HUES6 (cell line): ENCODE results near the gene CCND3.
A peak's percentile ranks its signal among the peaks of the same experiment; 100 is the strongest.

ENCODE experiments used
- H3K27ac ChIP-seq: 2 replicates; pipeline ENCODE4 v1.7.0; 2013; ENCODE audit warnings: low read depth, mild to moderate bottlenecking, low read length, inconsistent platforms
- H3K27me3 ChIP-seq: 2 replicates; pipeline ENCODE4 v1.6.1; 2013; ENCODE audit warnings: low read length; ENCODE audit not compliant: control insufficient read depth, insufficient read depth
- H3K36me3 ChIP-seq: 2 replicates; pipeline ENCODE4 v1.6.1; 2013; ENCODE audit warnings: low read length; ENCODE audit not compliant: control insufficient read depth, insufficient read depth
- H3K4me1 ChIP-seq: 2 replicates; pipeline ENCODE4 v1.6.1; 2013; ENCODE audit warnings: low read length; ENCODE audit not compliant: control insufficient read depth, insufficient read depth
- H3K4me3 ChIP-seq: 2 replicates; pipeline ENCODE4 v1.5.1; 2013; ENCODE audit warnings: low read depth, low read length
- H3K9ac ChIP-seq: one replicate; pipeline ENCODE4 v1.6.1; 2013; ENCODE audit warnings: mild to moderate bottlenecking, low read length
- H3K9me3 ChIP-seq: 2 replicates; pipeline ENCODE4 v1.6.1; 2013; ENCODE audit warnings: low read depth, low read length; ENCODE audit not compliant: control insufficient read depth, insufficient read depth

CCND3 gene

GRCh38 chr6:41966214-41966920 is 24.8 kb upstream of the CCND3 start:
- H3K27ac ChIP-seq: peak overlapping the region; percentile 84

DNA sequence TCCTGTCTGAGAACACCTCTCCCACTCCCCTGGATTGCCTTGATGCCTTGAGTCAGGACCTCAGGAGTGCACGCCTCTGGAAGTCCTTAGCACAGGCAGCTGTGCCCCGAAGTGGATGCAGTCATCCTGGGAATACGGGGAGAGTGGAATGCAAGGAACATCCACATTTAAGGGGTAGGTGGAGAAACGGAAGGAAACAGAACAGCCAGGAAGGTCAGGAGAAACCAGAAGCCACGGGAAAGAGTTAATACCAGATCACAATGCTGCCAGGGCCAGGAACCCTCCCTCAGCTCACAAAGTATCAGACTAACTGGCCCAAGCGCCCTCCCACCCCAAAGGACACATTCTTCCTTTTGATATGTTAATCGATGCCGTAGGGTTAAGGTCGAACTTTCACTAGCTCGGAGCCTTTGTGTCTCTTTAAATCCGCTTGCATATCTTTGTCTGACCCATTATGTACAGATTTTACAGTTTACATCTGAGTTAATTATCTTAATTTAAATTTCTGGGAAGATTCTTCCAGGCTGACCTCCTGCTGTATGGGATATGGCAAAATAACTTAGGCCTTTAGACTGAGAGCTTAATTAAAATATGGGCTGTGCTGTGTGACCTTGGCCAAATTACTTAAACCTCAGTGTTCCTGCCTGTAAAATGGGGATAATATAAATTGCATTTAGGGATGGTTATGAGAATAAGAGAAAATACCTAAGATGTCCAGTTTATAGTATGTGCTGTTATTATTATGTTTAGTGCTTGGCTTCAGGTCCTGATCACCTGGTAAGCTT is 24.0 kb upstream of the CCND3 start:
- Histone ChIP-seq H3K4me1 (peaks cover 51% of the 10 kb centered on the region), H3K36me3 (no peaks in the 10 kb centered on the region), H3K9me3 (no peaks in the 10 kb centered on the region), H3K9ac (peak overlapping the region; percentile 87), H3K27me3 (no peaks in the 10 kb centered on the region), H3K4me3 (peak overlapping the region; percentile 46), H3K27ac (peak overlapping the region; percentile 93)

More at GRCh38 chr6:41966214-41966920, 24.8 kb upstream of the CCND3 start:
- no peak overlapping the region for H3K4me3 ChIP-seq
- no peaks in the 10 kb centered on the region for H3K36me3 ChIP-seq
- peaks cover 51% of the 10 kb centered on the region for H3K4me1 ChIP-seq
- H3K9me3 ChIP-seq: no peaks in the 10 kb centered on the region
- H3K27me3 ChIP-seq: no peaks in the 10 kb centered on the region
- H3K9ac ChIP-seq: peak overlapping the region; percentile 64

DNA sequence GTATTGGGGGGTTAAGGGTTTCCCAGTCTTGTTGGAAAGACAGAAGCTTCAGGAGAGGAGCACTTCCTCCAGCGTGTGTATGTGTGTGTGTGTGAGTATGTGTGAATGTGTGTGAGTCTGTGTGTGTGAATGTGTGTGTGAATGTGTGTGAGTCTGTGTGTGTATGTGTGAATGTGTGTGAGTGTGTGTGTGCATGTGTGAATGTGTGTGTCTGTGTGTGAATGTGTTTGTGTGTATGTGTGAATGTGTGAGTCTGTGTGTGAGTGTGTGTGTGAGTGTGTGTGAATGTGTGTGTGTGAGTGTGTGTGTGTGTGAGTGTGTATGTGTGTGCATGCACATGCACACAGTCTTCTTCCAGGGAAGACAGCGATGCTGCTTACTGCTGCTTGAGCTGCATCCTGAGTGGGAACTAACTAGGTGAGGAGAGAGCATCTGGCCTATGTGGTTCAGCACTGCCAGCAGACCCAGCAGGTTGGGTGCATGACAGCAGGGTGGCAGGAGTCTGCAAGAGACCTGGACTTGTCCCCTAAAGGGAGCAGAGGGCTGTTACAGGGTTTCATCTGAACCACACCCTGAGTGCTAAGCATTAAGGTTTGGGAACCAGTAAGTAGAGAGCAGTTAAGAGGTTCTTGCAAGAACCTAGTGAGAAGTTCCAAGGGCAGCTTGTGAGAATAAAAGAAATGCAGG is 22.7 kb upstream of the CCND3 start:
- peak overlapping the region; percentile 27 for H3K9ac ChIP-seq
- no peaks in the 10 kb centered on the region for H3K9me3 ChIP-seq
- peaks cover 51% of the 10 kb centered on the region for H3K4me1 ChIP-seq
- H3K4me3 ChIP-seq: no peak overlapping the region
- H3K27ac ChIP-seq: peak overlapping the region; percentile 61; the same call in 1 of the 2 replicates
- H3K27me3 ChIP-seq: no peaks in the 10 kb centered on the region
- H3K36me3 ChIP-seq: no peaks in the 10 kb centered on the region

GRCh38 chr6:41963371-41963770 is 21.8 kb upstream of the CCND3 start:
- H3K27me3 ChIP-seq: no peaks in the 10 kb centered on the region
- no peak overlapping the region for H3K4me3 ChIP-seq
- H3K9ac ChIP-seq: no peak overlapping the region
- no peaks in the 10 kb centered on the region for H3K36me3 ChIP-seq
- H3K27ac ChIP-seq: no peak overlapping the region
- no peaks in the 10 kb centered on the region for H3K9me3 ChIP-seq
- H3K4me1 ChIP-seq: peaks cover 51% of the 10 kb centered on the region

- no peak overlapping the region for H3K9ac ChIP-seq
- no peaks in the 10 kb centered on the region for H3K36me3 ChIP-seq
- no peak overlapping the region for H3K4me3 ChIP-seq
- H3K9me3 ChIP-seq: no peaks in the 10 kb centered on the region
- no peaks in the 10 kb centered on the region for H3K27me3 ChIP-seq
- no peak overlapping the region for H3K27ac ChIP-seq
- H3K4me1 ChIP-seq: peaks cover 23% of the 10 kb centered on the region
Measured at GRCh38 chr6:41960028-41960427, 18.4 kb upstream of the CCND3 start.

GRCh38 chr6:41958022-41958856 is 16.6 kb upstream of the CCND3 start:
- no peaks in the 10 kb centered on the region for H3K9me3 ChIP-seq
- H3K4me3 ChIP-seq: no peak overlapping the region
- H3K27me3 ChIP-seq: no peaks in the 10 kb centered on the region
- no peak overlapping the region for H3K27ac ChIP-seq
- H3K4me1 ChIP-seq: peaks cover 7% of the 10 kb centered on the region; the same call in 1 of the 2 replicates
- H3K36me3 ChIP-seq: no peaks in the 10 kb centered on the region
- no peak overlapping the region for H3K9ac ChIP-seq

- Histone ChIP-seq H3K36me3 (no peaks in the 10 kb centered on the region), H3K4me1 (peaks cover 6% of the 10 kb centered on the region; the same call in 1 of the 2 replicates), H3K9me3 (no peaks in the 10 kb centered on the region), H3K4me3 (no peak overlapping the region), H3K27ac (no peak overlapping the region), H3K27me3 (no peaks in the 10 kb centered on the region), H3K9ac (no peak overlapping the region)
Measured at GRCh38 chr6:41957117-41957516, 15.5 kb upstream of the CCND3 start.

DNA sequence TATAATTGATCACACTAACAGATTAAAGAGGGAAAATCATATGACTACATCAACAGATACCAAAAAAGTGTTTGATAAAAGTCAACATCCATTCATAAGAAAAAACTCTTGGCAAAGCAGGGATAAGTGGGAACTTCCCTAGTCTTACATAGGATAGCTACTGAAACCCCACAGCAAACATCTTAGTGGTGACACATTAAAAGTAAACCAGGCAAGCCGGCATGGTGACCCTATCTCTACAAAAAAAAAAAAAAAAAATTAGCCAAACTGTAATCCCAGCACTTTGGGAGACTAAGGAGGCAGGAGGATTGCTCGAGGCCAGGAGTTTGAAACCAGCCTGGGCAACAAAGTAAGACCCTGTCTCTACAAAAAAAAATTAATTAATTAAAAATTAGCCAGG is 13.8 kb upstream of the CCND3 start:
- Histone ChIP-seq H3K36me3 (no peaks in the 10 kb centered on the region), H3K27me3 (no peaks in the 10 kb centered on the region), H3K9ac (no peak overlapping the region), H3K4me3 (no peak overlapping the region), H3K4me1 (no peaks in the 10 kb centered on the region; the same call in 1 of the 2 replicates), H3K27ac (no peak overlapping the region), H3K9me3 (no peaks in the 10 kb centered on the region)

- no peaks in the 10 kb centered on the region for H3K9me3 ChIP-seq
- no peaks in the 10 kb centered on the region; the same call in 1 of the 2 replicates for H3K4me1 ChIP-seq
- no peak overlapping the region for H3K9ac ChIP-seq
- no peak overlapping the region for H3K27ac ChIP-seq
- H3K27me3 ChIP-seq: no peaks in the 10 kb centered on the region
- H3K4me3 ChIP-seq: no peak overlapping the region
- H3K36me3 ChIP-seq: no peaks in the 10 kb centered on the region
Measured at GRCh38 chr6:41954668-41955067, 13.1 kb upstream of the CCND3 start.

- H3K9me3 ChIP-seq: no peaks in the 10 kb centered on the region
Measured at GRCh38 chr6:41947581-41948220, 6.1 kb upstream of the CCND3 start.

More at GRCh38 chr6:41947581-41948220, 6.1 kb upstream of the CCND3 start:
- Histone ChIP-seq H3K4me1 (no peaks in the 10 kb centered on the region), H3K27ac (no peak overlapping the region), H3K4me3 (no peak overlapping the region), H3K36me3 (no peaks in the 10 kb centered on the region), H3K27me3 (no peaks in the 10 kb centered on the region), H3K9ac (no peak overlapping the region)
